GM18861 (cell line): ENCODE data around the gene GPNMB.
"Not testable (repeated sequence)": the region's sequence is repeated elsewhere in the genome, so short reads cannot be mapped to it uniquely, and the experiment has no call there.

Experiments
- ATAC-seq: cut with Tn5 transposase; IDR thresholded peaks from one replicate; pipeline ENCODE4 v1.9.1; 2021; ENCODE audit not compliant: unreplicated experiment

GPNMB gene

GRCh38 chr7:23246555-23246954 lies at the start of gene GPNMB:
GPNMB (plus strand) TSS chr7:23246775; CDS start chr7:23246858, 83 bp downstream.
- no peak for ATAC-seq

GRCh38 chr7:23197745-23198144 lies 48.8 kb upstream of the GPNMB start:
- ATAC-seq, result not testable (repeated sequence)

DNA sequence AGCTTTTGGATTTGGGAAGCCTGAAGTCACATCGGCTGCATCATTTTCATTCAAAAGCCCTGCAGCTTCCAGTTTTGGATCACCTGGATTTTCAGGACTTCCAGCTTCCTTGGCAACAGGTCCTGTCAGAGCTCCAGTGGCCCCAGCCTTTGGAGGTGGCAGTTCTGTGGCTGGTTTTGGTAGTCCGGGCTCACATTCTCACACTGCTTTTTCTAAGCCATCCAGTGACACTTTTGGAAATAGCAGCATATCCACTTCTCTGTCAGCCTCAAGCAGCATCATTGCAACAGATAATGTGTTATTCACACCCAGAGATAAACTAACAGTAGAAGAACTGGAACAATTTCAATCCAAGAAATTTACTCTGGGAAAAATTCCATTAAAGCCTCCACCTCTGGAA lies 46.2 kb upstream of the GPNMB start:
- no peak for ATAC-seq

DNA sequence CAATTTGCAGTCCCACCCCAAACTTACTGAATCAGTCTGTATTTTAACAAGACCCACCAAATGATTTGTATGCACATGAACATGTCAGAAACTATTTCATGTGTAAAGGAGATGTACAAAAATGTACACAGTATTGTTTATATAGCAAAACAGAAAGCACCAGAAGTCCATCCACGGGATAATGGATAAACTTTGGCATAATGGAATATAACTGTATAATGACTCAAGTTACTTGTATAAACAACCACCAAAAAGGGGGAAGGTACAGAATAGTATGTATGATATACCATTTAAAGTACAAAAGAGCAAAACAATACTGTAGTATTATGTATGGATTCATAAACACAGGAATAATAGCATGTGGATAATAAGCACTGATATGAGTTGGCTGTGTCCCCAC lies 42.3 kb upstream of the GPNMB start:
- ATAC-seq, result no peak

DNA sequence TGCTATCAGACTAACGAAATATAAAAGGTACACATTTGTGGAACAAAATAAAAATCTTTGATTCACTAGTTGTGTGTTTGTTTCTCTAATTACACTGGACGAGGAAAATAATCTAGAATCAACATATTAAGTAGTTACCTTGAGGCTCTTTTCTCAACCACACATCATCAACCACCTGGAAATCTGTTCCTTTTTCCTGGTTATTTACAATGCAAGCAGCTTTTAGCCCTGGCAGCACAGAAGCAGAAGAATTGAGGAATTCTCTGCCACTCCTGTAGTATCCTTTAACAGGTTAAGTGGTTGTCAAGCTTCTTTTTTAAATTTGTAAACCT lies 41.0 kb upstream of the GPNMB start:
- ATAC-seq, result no peak

DNA sequence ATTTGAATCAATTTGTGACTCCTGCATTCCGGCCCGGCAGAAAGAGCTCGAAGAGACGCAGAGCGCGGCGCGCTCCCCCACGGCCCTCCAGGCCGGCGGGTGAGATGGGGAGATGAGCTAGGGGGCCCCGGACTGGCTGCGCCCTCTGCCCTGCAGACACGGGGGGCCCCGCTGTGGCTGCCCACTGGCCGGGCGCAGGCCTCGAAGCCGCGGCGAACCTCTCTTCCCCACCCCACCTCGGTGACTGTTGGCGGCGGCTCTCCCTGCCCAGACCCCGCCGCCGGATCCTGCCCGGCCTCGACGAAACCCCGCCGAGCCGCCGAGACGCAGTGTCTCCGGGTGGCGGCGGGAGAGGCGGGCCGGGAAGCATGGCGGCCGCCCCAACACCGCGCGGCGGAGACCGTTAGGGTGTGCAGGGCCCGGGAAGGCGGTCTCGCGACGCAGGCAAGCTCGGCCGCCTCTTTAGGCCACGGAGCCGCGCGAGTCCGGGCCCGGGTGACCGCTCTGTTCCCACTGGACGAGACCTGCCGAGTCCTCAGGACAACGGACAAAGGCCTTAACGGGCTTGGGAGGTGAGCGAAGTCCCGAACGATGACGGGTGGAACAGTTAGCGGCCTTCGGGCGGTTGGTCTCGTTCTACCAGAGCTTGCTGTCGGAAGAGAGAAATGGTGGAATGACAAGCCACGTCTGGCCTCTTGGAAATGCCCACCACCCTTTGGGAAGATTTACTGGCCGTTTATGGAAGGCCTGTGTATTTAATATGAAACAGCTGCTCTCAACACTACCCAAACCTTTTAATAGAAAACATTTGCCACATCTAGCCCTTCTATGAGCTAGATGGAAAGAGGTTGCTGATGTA lies 40.4 kb upstream of the GPNMB start:
- no peak for ATAC-seq

- ATAC-seq, result no peak
Observed at GRCh38 chr7:23207021-23207420, 39.6 kb upstream of the GPNMB start.

- no peak for ATAC-seq
Observed at GRCh38 chr7:23207884-23208283, 38.7 kb upstream of the GPNMB start.

- ATAC-seq, result no peak
Observed at GRCh38 chr7:23208316-23208715, 38.3 kb upstream of the GPNMB start.

- no peak for ATAC-seq
Observed at GRCh38 chr7:23210506-23210905, 36.1 kb upstream of the GPNMB start.

GRCh38 chr7:23211589-23211988 lies 35.0 kb upstream of the GPNMB start:
- ATAC-seq, result no peak

DNA sequence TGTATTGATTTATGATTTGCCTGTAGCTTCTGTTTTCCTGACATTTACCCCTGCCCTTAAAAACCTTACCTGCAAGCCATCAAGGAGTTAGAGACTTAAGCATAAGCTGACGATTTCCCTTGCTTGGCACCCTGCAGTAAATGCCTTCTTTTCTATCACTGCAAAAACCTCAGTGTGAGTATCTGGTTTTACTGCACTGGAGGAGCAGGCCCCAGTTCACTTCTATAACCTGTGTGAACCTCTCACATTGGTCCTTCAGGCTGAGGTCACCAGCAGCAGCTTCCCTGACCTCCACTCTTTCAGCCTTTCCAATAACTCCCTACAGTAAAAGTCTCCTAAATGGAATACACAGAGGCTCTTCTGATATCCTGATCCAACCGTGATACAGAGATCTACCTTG lies 34.2 kb upstream of the GPNMB start:
- no peak for ATAC-seq

- no peak for ATAC-seq
Observed at GRCh38 chr7:23212841-23213240, 33.7 kb upstream of the GPNMB start.

- no peak for ATAC-seq
Observed at GRCh38 chr7:23213755-23214154, 32.8 kb upstream of the GPNMB start.

GRCh38 chr7:23214423-23214822 lies 32.2 kb upstream of the GPNMB start:
- ATAC-seq, result no peak

GRCh38 chr7:23214938-23215337 lies 31.6 kb upstream of the GPNMB start:
- ATAC-seq, result no peak

DNA sequence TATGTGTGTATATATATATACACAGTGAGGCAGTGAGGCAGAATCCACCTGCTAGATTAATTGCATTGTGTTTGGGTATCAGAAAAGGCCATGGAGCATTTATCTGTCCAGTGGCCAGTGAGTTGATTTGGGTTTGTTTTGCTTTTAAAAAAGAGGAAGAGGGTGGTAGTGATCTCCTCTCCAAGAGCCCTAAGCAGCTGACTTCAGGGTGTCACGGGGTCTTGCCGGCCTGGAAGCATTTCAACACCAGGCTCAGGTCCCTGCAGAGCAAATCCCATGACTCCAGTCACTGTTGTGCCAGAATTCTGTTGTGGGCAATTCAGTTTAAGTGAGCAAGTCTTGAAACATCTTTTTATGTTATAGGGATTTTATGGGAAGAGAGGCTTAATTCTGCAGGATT lies 30.6 kb upstream of the GPNMB start:
- ATAC-seq, result no peak

DNA sequence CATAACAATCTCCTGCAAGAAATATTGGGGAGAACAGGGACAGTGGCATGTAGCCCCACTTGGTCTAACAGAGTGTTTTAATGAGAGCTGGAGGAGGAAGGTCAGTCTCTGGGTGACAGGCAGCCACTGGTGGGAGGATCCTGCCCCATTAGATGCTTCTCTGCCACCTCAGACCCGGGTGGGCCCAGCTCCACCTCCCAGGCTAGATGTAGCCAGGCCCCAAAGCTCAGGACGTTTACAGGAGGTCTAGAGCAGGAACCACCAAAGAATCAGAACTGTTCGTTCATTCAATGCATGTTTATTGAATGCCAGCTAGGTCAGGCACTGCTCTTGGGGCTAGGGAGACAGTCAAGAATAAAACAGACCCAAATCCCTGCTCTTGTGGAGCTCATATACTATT lies 28.4 kb upstream of the GPNMB start:
- no peak for ATAC-seq

DNA sequence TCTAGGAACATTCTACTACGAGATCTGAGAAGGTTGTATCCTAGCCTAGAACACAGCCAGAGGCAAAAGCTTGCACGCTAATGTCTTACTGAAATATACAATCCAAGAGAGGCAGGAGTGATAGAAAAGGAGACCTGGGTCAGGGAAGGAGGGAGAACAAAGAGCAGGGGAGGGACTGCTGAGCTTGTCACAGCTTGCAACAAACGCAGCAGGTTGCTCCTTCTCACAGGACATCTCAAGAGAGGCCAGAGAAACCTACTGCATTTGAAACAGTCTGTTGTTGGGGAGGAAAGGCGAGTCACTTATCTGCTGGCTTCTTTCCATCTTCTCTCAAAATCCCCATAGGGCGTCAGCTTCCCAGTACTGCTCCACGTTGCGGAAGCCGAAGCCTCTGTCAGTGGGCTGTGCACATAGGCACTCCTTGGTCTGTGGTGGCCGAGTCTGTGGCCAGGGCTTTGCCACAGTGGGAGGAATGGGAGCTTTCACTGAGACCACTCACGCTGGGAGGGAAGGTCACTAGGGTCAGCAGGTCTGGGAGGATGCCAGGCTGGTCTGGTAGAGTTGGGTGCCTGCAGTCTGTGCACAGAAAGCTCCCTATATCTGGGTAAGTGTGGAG lies 25.8 kb upstream of the GPNMB start:
- ATAC-seq, result no peak

DNA sequence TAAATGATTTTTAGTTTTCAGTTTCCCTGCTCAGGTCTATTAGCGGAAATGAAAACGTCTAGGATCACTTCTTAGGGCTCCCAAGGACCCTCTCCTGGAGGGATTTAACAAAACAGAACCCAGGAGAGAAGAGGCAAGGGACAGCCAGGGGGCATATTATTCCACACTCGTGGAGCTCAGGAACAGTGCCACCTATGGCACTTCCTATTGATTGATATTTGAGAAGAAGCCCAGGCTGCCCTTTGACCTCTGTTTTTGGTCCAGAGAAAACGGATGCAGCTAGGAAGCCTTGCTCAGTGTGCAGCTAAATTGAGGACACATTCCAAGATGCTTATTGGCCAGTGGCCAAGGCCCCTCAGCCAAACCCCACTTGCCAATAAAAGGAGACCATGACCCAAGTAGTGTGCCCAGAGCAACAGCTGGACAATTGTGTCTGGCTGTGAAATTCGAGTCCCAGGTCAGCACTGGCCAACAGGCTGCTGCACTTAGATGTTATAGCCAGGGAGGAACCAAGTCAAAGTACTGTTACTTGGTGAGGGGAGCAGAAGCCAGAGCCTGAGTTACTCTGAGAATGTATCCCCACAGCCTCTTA lies 24.0 kb upstream of the GPNMB start:
- no peak for ATAC-seq

DNA sequence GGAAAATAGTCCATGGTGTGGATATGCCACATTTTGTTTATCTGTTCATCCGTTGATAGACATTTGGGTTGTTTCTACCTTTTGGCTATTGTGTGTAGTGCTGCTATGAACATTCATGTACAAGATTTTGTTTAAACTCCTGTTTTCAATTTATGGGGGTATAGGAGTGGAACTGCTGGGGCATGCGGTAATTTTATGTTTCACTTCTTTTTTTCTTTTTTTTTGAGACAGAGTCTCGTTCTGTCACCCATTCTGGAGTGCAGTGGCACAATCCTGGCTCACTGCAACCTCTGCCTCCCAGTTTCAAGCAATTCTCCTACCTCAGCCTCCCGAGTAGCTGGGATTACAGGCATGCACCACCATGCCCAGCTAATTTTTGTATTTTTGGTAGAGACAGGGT lies 22.2 kb upstream of the GPNMB start:
- not testable (repeated sequence) for ATAC-seq

DNA sequence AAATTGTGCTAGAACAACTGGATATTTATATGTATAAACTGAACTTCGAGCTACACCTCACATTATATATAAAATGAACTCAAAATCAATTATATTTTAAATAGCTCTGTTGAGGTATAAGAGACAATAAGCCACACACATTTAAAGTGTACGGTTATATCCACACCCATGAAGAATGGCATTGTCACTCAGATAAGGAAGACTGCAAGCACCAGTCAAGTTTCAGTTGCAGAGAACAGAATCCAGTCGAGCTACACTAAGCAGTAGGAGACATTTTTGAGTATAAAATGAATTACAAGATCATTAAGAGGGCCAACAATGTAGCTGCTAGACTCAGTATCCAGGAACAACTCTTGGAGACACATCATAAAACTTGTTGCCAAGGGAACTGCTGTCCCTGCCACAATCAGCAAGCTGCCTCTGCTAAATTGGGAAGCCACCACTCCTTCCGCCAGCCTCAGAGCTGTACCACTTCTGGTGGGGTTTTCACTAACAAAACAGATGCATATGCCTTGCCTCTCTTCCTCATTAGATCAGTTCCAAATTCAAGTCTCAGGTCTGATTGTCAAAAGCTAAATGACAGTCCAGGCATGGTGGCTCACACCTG lies 19.6 kb upstream of the GPNMB start:
- no peak for ATAC-seq
